Measurements from ENCODE around the gene LELP1.

DNA sequence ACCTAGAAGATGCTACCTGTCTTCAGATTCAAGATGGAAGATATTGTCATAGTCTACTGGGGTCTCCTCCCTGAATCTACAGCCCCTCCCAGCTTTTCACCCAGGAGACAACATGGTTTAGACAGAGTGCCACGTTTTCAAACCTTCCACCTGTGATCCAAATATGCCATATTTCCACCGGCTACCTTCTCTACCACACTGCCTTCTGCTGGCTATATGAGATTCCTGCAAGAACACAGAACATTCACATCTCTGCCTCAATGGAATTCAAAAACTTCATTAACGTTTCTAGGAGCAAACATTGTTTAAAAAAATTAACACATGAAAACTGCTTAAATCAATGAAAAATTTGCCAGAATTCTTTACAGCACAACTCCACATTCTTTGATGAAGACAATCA, 12.9 kb upstream of the LELP1 start:
- TF ChIP-seq POLR2A (IDR thresholded peaks at IDR 0.05) (no peak), CTCF (IDR thresholded peaks at IDR 0.05) (no peak)
